ENCODE results near the gene ADAMTS7. TPM values are rescaled to one million over a fixed set of nuclear protein-coding genes. Genes with fewer than 3 reads are reported as not detected.
"Not testable (repeated sequence)": the region's sequence is repeated elsewhere in the genome, so short reads cannot be mapped to it uniquely, and the experiment has no call there.

ADAMTS7 gene
- total RNA-seq, 1 donor from 2014 or later = 16.3 TPM

DNA sequence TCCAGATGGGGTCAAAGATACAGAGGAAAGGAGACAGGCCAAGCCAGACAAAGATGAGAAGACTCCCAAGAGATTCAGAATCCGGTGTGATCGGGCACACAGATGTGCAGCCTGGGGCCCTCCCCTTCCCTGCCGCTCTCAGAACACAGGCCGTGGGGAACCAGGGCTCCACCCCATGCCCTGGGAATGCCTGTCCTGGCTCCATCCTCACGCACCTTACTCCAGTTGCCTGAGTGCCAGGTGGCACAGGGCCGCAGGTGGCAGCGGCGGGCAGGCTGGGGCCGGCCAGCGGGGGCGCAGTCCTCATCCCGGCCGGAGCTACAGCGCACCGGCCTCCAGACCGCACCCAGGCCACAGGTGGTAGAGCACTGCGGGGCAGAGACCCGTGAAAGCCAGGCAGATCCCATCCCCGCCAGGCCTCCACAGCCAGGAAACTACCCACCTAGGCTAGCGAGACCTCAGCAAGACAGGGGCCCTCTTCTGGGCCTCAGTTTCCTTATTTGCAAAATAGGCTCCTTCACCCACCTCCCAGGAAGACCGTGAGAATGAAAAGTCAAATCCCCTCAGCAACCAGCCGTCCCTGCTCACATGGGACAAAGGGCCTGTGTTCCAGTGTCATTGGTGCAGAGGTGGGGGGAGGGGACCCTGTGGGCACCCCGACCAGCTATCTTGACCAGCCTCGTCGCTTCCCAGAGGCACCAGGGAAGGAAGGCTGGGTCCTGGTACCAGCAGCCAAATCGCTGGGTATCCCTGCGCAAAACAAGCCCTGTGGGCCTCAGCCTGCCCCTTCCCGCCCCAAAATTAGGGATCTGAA, 46.7 kb downstream of the ADAMTS7 start:
- DNase-seq = not testable (repeated sequence)

DNA sequence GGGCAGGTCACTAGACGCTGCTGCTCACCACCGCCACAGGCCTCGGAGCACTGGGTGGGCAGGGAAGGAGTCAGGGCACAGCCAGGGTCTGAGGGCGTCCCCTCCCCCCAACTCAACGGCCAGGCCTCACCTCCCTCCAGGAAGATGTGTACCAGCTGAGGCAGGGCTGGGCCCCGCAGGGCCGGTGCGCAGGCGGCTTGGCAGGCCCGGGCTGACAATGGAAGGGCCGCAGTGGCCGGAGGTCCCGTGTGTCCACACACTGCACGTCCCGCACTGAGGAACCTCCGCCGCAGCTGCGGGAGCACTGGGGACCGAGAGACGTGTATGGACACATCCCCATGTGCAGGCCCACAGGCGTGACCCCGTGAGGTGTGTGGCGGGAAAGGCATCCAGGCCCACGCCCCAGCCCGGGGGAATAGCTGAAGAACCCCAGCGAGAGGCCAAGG, 47.4 kb downstream of the ADAMTS7 start:
- no peak for DNase-seq

DNA sequence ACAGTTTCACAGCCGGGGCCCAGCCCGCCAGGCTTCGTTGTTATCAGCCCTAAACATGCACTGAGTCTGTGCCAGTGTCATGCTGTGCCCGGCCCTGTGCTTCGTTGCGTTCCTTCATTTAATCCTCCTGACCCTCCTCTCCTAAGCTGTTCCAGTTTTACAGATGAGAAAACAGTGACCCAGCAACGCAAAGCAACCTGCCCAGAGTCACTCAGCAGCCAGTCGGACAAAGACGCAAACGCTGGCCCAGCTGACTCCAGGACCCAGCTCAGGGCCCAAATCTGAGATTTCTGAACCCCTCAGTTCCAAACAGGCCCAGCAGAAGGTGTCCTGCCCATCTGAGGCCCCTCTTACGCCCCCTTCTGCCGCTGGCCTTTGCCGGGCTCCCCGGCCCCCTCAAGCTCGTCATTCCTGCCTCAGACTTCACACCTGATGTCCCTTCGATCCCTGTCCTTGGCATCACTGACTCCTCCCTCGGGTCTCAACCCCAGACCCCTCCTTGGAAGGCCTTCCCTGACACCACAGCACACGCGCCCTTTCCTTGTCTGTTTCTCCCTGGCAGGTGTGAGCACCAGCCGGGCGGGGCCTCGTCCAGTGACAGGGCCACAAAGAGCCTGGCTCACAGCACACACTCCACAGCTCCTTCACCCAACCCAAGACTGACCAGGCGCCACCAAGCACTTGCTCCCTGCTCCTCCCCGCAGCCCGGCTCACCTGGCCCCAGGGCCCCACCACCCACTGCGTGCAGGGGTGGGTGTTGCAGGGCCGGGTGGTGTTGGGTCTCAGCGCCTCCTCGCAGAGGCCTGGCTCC, 48.1 kb downstream of the ADAMTS7 start:
- DNase-seq = no peak

DNA sequence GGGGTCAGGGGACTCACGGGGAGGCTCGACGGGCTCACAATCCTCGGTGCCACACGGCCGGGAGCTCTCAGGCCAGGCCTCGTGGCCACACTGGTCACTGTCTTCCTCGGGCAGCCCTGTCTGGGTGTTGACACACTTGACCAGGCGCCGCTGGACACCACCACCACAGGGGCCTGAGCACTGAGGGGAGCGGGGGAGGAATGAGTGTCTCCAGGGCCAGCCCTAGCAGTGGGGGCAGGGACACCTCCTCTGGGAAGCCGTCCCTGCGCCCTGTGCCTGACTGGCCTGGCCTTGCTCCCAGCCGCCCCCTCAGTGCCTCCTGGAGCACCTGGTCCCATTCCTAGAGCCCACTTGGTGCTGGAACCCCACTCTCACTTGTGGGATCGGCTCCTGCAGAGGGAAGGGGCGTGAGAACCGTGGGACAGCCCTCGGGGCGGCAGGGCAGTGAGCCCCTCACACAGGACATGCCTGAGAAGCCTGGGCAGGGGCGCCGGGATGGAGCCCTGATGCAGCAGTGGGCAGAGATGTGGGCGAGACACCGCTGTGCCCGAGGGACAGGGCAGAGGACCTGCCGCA, 48.8 kb downstream of the ADAMTS7 start:
- DNase-seq = not testable (repeated sequence)

DNA sequence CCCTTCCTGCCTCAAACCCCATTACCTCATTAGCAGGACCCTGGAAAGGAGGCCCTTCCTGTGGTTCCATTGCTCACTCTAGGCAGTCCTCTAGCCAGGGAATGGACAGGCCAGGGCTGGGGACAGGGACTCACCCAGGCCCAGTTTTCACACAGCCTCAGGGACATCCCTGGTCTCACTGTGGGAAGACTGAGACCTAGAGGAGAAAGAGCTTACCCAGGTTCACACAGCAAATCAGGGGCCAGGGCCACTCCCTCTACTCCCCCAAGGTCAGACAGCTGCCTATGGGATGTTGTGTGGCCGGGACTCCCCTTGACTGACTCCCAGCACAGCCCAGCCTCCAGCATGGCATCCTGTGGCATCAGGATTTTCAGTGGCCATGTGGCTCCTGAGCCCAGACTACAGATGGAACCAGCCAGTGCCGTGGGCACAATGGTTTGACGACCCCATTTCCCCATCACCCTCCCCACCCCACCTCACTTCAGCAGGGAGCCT, 49.3 kb downstream of the ADAMTS7 start:
- no peak for DNase-seq

DNA sequence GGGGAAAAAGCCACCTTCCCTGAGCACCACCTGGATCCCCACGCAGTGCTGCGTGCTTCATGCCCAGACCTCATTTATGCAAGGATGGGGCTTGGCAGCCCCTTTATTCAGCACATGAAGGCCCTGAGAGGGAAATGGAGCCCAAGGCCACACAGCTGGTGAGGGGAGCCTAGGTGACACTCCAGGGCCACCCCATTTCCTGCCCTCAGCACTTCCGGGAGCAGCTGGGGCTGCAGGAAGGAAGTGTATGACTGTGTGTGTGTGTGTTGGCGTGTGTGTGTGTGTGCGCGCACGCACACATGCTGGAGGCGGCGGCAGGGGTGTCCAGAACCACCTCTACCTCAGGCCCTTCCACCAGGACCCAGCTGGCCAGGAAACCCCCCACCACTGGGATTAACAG, 49.8 kb downstream of the ADAMTS7 start:
- not testable (repeated sequence) for DNase-seq

DNA sequence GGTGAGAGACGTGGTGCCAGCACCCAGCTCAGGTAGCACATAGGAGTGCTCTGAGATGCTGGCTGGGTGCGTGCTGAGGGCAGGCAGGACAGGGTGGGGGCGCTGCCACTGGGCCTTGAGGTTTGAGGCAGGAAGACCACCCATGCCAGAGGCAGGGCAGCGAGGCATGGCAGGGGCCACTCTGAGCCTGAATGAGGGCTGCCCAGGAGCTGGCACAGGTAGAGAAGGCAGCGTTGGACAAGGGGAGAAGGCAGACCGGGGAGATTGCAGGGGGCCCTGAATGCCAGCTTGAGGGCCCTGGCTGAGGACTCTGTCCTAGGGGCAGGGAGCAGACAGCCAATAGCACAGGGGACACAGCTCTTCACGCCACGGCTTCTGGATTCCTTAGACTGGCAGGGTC, 50.2 kb downstream of the ADAMTS7 start:
- no peak for DNase-seq

DNA sequence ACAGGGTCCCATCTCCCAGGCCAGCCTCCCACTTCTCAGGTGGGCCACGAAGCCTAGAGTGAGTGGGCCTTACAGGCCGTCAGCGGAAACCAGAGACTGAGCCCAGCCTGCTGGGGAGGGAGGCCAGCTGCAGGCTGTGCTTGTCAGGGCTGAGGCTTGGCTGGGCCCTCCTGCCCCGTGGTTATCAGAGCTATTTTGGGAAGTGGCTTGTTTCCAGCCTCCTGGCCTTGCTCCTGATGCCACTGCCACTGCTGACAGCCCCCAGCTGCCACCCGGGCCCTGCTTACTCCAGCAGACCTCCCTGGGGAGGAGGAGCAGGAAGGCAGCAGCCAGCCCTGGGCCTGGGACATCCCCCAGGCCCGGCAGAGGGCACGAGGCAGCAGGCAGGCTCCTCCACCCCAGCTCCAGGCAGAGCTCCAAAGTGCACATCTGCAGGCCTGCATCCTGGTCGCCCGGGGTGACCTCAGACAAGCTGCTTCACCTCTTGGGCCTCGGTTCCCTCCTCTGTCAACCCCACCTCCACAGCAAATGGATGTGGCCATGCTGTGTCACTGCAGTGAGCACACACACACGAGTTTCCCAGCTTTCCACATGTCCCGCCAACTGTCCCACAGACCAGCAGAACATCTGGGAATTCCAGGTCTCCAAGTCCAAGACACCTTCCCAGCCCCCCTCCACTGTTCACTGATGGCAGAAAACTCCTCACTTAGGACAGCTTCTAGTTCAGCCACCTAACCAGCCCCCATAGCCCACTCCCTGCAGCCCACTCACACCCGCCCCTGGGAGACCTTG, 51.0 kb downstream of the ADAMTS7 start:
- peak; percentile 93 for DNase-seq

DNA sequence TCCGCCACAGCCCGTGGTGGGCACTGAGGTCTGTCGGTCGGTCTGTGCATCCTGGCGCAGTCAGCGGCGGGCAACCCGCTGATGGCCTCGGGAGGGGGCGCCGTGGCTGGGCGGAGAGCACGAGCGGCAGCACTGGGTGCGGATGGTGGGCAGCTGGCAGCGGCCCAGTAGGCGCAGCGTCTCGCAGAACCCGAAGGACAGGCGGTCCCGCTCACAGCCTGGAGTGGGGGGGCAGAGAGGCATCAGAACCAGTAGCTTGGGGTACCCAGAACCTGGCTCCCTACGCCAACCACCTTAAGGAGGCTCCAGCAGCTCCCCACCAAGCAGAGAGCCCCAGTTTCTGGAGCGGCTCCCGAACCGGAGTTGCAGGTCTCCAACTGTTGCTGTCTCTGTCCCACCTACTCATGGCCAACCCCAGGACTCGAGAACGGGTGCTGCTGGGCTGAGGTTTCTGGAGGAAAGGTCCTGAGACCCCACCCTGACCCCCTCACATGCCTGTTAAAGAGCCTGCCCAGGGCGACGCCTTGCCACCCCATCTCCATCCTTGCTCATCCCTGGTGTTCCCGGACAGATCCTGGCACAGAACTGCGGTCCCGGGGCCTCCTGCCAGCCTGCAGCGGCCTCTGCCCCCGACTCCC, 51.8 kb downstream of the ADAMTS7 start:
- DNase-seq = not testable (repeated sequence)

DNA sequence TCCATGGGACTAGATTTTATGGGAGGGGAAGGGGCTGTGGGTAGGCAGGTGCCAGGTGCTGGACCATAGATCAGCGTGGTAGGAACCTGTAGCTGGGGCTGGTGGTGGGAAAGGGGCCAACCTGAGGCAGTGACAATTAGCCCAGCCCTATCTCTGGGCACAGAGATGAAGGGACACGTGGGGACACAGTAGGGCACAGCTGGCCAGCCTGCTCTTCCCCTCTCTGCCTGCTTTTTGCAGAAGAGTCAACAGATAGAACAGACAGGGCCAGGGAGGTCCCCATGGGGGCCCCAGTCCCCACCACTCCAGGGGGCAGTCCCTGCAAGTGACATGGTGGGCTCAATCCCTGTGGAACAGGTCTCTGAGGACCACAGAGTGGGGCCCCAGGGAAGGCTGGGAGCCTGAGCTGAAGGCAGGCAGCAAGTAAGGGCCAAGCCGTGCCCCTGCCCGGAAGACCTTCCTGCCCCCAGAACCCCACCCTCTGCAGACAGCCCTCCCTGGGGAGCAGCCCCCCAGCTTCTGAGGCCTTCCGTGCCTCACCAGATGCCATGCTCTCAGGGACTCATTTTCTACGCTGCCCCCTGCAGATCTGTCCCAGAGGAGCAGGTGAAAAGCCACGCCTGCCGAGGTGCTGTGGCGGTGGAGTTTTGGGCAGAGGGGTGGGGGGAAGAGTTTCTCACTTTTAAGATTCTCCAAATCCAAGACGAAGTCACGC, 52.6 kb downstream of the ADAMTS7 start:
- not testable (repeated sequence) for DNase-seq

DNA sequence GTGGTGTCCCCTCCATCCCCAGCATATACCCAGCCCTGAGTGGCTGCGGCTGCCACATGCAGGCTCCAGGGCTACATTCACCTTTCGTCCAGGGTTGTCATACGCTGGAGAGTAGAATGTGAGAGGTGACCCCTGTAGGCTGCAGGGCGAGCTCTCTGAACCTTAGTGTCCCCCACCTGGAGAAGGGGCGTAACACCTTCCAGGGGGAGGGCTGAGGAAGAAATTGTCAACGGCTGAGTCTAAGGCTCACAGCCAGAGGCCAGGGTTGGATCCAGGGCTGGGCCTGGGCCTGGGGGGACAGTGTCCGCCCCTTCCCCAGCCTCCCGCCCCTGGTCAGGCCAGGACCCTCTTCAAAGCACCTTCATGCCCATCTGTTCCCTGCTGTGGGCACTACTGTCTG, 53.2 kb downstream of the ADAMTS7 start:
- DNase-seq = not testable (repeated sequence)

DNA sequence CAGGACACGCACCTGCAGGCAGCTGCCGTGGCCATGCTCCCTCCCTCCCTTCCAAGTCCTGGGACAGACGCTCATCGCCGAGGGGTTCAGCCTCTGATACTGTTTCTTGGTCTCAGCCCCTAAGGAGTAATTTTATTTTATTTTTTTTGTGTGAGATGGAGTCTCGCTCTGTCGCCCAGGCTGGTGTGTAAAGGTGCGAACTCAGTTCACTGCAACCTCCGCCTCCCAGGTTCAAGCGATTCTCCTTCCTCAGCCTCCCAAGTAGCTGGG, 53.7 kb downstream of the ADAMTS7 start:
- no peak for DNase-seq

DNA sequence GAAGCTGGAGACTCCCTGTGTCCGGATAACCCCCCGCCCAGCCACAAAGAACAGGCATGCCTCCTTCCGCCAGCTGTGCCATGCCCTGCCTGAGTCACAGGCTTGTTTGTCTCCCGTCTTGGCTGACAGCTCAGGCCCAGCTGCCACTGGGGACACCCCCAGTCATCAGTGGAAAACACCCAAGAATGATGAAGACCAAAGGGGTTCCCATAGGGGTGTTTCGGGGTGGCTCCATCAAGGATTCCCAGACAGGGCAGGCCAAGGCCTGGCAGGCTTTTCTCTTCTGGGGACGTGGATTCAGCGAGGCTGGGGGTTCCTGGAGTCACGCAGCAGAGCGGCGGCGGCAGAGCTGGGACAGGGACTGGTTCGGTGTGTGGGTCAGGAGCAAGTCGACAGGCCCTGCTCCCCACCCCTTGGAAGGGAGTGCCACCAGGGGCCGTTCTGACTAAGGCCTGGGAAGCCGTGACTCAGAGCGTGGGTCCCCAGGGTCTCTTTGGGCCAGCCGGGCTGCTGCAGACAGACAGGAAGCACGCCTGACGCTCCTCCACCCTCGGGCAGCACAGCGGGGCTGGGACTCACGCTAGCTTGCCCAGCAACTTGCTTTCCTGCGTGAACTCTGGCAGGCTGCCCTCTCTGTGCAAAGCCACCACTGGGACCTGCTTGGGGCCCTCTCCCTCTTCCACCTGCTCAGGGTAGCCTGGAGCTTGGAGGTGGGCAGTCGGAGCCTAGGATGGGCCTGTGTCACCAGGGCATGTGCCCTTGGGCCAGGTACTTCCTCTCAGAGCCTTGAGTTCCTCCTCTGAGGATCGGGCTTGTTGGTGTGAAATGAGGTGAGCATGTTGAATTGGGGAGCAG, 54.3 kb downstream of the ADAMTS7 start:
- peak; percentile 61 for DNase-seq

DNA sequence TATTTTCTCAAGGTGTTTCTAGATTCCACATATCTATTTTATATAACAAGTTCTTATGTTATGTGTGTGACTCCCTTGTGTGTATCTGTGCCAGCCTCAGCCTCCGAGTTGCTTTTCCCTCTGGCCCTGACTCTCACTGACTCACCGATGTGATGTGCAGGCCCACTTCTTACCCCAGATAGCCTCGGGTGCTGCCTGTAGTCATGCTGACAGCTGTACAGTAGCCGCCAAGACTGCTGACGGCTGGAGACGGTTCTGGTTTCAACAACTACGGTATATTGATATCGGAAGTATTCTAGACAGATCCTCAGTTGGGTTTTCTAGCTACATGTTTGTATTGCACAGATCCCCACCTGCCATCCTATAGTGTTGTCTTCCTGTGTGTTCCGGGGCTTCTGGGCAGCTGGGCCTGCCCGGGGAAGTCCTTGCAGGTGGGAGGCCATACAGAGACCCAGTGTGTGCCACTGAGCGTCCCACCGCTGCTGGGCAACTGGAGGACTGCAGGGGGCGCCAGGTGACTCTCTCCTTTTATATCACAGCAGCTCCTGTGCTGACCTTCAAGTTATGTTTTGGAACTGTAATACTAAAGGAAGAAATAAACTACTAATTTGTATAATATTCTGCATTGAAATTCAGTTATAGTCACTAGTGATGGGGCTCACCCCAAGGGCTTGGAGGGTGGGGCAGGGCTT, 55.2 kb downstream of the ADAMTS7 start:
- peak; percentile 56 for DNase-seq

DNA sequence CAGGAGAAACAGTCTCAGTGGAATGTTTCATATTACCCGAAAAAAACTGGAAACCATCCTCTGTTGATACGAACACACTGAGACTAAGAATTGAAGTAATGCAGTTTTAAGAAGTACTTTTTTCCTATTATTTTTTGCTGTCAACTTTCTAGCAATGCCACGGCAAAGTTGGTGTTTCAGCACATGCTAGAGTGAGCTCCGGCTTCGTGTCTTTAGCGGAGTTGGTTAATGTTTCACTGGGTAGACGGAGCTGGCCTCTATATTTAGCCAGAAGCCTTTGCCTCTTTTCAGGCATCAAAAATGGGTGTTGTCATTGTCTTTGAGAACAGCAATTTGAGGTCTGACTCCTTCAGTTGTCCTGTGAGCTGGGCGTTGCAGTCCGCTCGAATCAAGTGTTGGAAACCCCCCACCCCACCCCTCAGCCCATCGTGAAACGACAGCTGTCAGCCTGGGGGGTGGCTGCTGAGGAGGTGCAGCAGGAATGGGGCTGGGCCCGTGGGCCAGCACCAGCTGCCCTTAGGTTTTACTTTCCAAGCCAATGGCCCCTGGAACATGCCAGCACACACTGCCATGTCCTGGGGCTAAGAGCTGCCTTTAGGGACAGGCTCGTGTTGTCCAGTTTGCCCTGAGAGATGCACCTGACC, 56.5 kb downstream of the ADAMTS7 start:
- peak; percentile 75 for DNase-seq

DNA sequence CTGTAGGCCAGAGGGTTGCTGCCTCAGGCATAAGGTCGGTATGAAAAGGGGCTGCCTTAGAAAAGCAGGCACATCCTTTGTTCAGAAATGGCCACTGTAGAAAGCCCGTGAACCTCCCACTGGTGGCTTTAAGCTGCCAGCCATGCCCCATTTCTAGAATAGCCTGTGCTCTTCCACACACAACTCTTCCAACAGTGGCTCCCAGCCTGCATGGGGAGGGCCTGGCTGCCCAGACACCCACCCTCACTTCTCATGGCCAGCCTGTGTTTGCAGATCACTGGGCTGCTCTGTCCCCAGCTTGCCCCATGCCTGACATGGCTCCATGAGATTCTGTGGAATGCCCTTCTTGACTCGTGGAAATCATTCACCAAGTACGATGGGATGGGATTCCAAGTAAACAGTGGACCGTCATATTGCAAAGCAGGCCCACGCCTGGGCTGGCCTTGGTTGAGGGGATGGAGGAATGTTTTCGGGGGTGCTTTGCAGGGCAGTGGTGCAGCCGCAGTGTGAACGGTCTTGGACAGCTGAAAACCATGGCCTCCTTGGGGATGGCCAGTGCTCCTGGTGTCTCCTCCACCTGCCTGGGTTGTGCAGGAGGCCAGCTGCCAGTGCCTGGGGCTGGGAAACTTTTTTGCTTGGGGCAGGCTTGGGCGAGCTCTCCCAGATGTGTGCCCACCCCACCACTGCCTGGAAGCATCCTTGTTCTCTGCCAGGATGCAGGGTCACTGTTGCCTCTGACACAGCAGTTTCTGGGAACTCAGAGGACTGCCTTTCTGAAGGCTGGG, 57.3 kb downstream of the ADAMTS7 start:
- not testable (repeated sequence) for DNase-seq

DNA sequence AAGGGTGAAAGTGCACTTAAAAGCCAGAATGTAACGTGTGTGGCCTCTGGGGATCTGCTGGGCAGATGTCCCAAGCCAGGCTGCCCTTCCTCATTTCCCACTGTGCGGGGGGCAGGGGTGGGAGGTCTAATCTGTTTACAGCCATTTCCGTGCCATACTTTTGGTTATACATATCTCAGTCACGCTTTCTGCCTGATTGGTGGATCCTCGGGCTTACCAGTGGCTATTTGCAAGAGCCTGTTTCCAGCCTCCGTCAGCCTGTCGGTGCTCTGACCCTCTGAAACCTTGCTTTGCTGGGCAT, 58.0 kb downstream of the ADAMTS7 start:
- DNase-seq = not testable (repeated sequence)
